ENCODE data around the gene VMP1.
"Not testable (repeated sequence)": the region's sequence is repeated elsewhere in the genome, so short reads cannot be mapped to it uniquely, and the experiment has no call there.

The VMP1 gene

GRCh38 chr17:59841091-59841881, 133.8 kb downstream of the VMP1 start:
- not testable (repeated sequence) for DNase-seq (ENCODE audit: low read depth)

- not testable (repeated sequence) for DNase-seq (ENCODE audit: low read depth)
Measured at GRCh38 chr17:59841882-59842263, 134.4 kb downstream of the VMP1 start.

GRCh38 chr17:59842901-59843652, 135.6 kb downstream of the VMP1 start:
- DNase-seq (ENCODE audit: low read depth), result no peak

- DNase-seq (ENCODE audit: low read depth), result no peak
Measured at GRCh38 chr17:59844884-59845594, 137.6 kb downstream of the VMP1 start.

GRCh38 chr17:59845595-59846393, 138.3 kb downstream of the VMP1 start:
- no peak for DNase-seq (ENCODE audit: low read depth)

GRCh38 chr17:59846394-59847165, 139.1 kb downstream of the VMP1 start:
- DNase-seq (ENCODE audit: low read depth), result no peak

- DNase-seq (ENCODE audit: low read depth), result no peak
Measured at GRCh38 chr17:59848385-59848668, 140.9 kb downstream of the VMP1 start.

- no peak for DNase-seq (ENCODE audit: low read depth)
Measured at GRCh38 chr17:59848778-59849177, 141.3 kb downstream of the VMP1 start.

GRCh38 chr17:59850311-59850710, 142.9 kb downstream of the VMP1 start:
- not testable (repeated sequence) for DNase-seq (ENCODE audit: low read depth)

- DNase-seq (ENCODE audit: low read depth), result no peak
Measured at GRCh38 chr17:59851439-59852375, 144.3 kb downstream of the VMP1 start.

- not testable (repeated sequence) for DNase-seq (ENCODE audit: low read depth)
Measured at GRCh38 chr17:59852847-59853167, 145.4 kb downstream of the VMP1 start.

GRCh38 chr17:59853168-59853918, 145.9 kb downstream of the VMP1 start:
- DNase-seq (ENCODE audit: low read depth), result peak; percentile 44

- DNase-seq (ENCODE audit: low read depth), result not testable (repeated sequence)
Measured at GRCh38 chr17:59853919-59854729, 146.7 kb downstream of the VMP1 start.

- no peak for DNase-seq (ENCODE audit: low read depth)
Measured at GRCh38 chr17:59856859-59857794, 149.7 kb downstream of the VMP1 start.

- no peak for DNase-seq (ENCODE audit: low read depth)
Measured at GRCh38 chr17:59858167-59858816, 150.8 kb downstream of the VMP1 start.

- no peak for DNase-seq (ENCODE audit: low read depth)
Measured at GRCh38 chr17:59858932-59859331, 151.5 kb downstream of the VMP1 start.

- no peak for DNase-seq (ENCODE audit: low read depth)
Measured at GRCh38 chr17:59859444-59860025, 152.1 kb downstream of the VMP1 start.
